GM19023 (cell line): Measurements from ENCODE around the gene SLC9A9.
"Not testable (repeated sequence)": the region's sequence is repeated elsewhere in the genome, so short reads cannot be mapped to it uniquely, and the experiment has no call there.

Experiments
- ATAC-seq: cut with Tn5 transposase; IDR thresholded peaks from one replicate; pipeline ENCODE4 v1.9.1; 2021; ENCODE audit warnings: mild to moderate bottlenecking, moderate library complexity; ENCODE audit not compliant: unreplicated experiment

SLC9A9 gene

GRCh38 chr3:143698682-143699303 lies 149.5 kb downstream of the SLC9A9 start:
- no peak for ATAC-seq

GRCh38 chr3:143697975-143698374 lies 150.3 kb downstream of the SLC9A9 start:
- no peak for ATAC-seq

- ATAC-seq, result not testable (repeated sequence)
Measured at GRCh38 chr3:143695333-143695732, 152.9 kb downstream of the SLC9A9 start.

DNA sequence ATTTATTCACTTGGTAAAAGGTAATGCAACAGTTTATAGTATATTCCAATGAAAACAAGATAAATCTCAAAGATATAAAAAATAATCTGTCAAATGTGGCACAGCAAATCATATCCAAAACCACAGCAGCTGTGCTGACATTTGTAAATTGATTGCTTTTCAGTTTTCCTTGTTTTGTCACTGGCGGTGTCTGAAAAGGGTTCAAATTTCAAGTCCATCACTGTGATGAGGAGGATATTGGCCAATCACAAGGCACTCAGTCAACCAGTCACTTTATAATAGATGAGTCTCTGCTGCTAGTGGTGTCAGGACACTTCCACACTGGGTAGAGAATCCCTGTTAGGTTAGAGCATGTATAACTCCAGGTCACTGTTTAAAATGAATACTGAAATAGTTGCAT lies 154.8 kb downstream of the SLC9A9 start:
- ATAC-seq, result no peak

- no peak for ATAC-seq
Measured at GRCh38 chr3:143686638-143687197, 161.6 kb downstream of the SLC9A9 start.

DNA sequence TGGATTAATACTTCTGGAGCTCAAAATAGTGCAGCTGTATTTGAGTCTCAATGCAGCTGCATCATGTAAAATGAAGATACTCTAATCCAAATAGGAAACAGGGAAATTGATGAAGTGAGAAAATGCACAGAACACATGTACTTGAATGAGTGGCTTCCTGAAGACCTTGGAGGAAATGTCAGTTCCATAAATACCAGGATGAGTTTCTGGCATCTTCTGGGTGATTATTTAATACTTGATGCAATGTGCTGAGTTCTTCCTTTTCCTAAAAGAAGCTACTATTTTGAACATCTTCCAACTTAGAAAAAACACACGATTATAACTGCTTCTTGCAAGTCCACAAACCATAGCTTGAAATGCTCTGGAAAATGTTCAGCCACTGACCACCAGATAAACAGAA lies 162.8 kb downstream of the SLC9A9 start:
- no peak for ATAC-seq

DNA sequence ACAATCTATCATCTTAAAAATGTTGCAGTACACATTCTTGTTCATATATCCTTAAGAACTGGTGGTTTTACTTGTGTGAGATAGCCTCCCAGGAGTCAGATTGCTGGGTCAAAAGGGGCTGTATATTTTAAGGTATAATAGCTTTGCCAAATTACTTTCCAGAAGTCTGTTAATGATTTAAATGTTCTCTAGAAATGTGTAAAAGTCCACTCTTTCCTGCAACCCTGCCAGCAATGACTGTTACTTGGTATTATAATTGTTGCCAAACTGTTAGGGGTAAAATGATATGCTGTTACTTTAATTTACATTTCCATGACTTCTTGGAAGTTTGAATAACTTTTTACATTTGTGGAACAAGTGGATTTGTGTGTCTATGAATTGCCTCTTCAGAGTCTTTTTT lies 170.8 kb downstream of the SLC9A9 start:
- no peak for ATAC-seq

DNA sequence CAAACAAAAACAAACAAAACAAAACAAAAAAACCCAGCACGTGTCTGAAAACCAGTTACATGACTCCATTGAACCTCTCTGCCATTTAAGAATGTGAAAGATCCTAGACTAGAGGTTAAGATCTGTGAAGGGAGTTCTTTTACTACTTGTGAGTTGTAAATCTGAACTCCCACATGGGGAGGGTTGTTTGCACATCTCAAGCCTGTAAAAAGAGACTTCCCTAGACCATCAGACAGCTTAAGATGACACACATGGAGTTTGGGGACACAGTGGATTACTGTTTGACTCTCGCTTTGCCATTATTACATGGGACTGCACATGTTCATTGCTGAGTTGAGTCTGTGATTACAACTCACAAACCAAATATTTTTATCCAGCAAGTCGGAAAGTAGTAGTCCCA lies 171.5 kb downstream of the SLC9A9 start:
- ATAC-seq, result no peak

DNA sequence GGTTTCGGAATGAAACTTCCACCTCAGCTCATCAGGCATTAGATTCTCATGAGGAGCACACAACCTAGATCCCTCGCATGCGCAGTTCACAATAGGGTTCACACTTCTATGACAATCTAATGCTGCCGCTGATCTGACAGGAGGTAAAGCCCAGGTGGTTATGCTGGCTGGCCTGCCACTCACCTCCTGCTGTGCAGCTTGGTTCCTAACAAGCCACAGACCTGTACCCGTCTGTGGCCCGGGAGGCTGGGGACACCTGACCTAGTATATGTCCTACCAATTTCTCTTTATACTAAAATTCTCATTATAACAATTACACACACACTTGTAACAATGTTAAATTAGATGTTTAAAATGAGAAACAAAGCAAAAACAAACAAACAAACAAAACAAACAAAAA lies 172.2 kb downstream of the SLC9A9 start:
- ATAC-seq, result no peak

GRCh38 chr3:143674100-143674968 lies 173.9 kb downstream of the SLC9A9 start:
- peak; percentile 64 for ATAC-seq

DNA sequence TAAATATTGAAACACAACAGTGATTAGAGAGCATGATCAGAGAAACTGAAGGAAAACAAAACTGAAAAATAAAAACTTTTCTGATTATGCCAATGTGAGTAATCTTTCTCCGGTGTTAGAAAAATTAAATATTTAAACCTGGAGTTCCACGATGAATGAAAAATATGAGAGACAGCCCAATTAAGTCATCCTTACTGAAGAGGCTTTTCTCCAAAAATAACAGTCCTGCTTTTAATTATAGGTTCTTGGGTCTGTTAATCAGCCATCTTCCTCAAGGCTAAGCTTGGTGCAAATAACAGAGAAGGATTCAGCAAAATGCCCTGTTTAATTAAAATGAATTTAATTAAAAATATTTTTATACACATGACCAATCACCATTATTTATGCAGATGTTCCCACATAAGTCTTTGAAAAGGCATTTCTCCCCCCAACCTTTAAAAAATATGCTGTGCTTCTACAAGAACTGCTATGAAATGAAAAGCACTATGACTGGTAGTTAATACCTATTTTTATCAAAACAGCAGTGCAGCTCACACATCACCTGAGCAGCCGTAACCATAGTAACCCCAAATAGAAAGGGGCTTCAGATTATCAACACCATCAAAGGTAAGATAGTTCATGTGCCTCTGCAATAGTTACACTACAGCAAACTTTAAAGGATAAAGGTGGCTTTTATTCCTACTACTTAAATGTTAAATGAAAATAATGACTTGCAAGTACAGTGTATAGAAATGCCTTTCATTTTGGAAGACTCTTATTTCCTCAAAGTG lies 175.7 kb downstream of the SLC9A9 start:
- no peak for ATAC-seq

GRCh38 chr3:143671626-143672025 lies 176.6 kb downstream of the SLC9A9 start:
- no peak for ATAC-seq

GRCh38 chr3:143668924-143669790 lies 179.1 kb downstream of the SLC9A9 start:
- peak; percentile 93 for ATAC-seq

DNA sequence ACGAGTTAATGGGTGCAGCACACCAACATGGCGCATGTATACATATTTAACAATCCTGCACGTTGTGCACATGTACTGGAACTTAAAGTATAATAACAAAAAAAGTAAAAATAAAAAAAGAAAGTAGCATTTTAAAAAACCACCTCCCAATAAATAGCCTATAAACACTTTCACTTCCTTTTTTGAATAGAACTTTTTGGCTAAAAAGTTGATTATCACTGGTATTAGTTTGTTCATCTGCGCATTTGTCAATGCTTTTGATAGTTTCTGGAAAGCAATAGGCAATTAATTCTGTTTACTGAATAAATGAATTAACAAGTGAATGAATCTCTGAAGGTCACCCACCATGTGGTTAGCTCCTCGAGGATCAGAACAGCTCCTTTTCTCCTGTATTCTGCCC lies 179.9 kb downstream of the SLC9A9 start:
- no peak for ATAC-seq

- no peak for ATAC-seq
Measured at GRCh38 chr3:143661677-143662076, 186.6 kb downstream of the SLC9A9 start.

- ATAC-seq, result no peak
Measured at GRCh38 chr3:143658861-143659260, 189.4 kb downstream of the SLC9A9 start.

DNA sequence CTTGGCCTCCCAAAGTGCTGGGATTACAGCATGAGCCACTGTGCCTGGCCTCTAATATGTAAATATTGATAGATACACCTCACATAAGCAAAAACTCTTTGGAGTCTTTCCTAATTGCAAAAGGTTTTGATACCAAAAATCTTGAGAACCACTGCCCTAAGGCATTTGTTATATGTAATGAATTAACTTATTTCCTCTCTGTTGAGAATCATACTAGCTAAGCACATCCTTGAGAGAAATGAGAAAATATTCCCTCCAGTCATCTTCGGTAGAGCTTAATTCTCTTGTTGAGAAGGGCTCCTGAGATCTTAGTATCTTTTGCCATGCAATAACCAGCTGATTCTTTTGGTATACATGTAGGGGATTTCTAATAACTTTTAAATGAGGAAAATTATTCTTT lies 190.2 kb downstream of the SLC9A9 start:
- ATAC-seq, result no peak

DNA sequence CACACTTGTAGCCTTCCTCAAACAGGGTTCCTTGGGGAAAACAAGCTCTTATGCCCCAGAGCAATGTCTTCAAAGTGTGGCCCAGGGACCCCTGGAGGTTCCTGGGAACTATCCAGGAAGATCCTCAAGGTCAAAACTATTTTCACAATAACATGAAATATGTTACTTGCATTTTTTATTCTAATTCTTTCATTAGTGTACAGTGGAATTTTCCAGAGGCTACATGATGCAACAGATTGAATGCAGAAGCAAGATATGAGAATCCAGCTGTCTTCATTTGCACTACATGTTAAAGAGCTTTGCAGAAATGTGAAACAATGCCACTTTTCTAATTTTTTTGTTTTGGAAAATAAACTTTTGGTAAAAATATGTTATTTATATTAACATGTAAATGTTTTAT lies 190.9 kb downstream of the SLC9A9 start:
- no peak for ATAC-seq

DNA sequence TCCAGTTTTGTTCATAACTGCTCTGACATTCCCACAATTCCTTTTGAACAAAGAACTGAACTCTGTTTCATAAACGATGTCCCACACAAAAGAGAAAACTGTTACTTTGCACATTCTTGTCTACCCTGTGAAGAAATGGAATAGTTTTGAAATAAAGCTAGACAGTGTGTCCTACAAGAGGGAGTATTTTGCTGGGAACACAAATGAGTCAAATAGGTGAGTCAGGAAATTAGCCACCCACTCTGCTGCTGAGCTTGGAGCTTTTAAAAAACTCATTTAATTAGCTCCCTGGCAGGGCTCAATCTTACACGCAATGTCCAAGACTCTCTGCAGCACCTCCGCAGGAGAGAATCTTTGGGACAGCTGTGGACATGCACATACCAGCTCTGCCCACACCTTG lies 193.4 kb downstream of the SLC9A9 start:
- no peak for ATAC-seq

GRCh38 chr3:143653935-143654334 lies 194.3 kb downstream of the SLC9A9 start:
- no peak for ATAC-seq
